Measurements from ENCODE around the gene ZNF577. TPM values are rescaled to one million over a fixed set of nuclear protein-coding genes. Genes with fewer than 3 reads are reported as not detected.

ZNF577 gene
- total and polyA plus RNA-seq, 4 donors: 5.0 to 39.2 (median 9.7) TPM

GRCh38 chr19:51901860-51902259 lies 14.1 kb upstream of the ZNF577 start:
- Histone ChIP-seq H3K36me3 (ENCODE audit: control insufficient read depth in 4 of 4, insufficient read depth in 4 of 4, low read length in 4 of 4) (peaks cover 22 to 52% (median 31%) of the 10 kb centered on the region in 4 donors), H3K4me1 (ENCODE audit: control insufficient read depth in 5 of 5, insufficient read depth in 5 of 5, low read length in 5 of 5) (peaks cover 0 to 9% (median 6%) of the 10 kb centered on the region in 5 donors), H3K4me3 (no peak overlapping the region), H3K9ac (ENCODE audit: insufficient read depth in 1 of 2, low read length in 2 of 2) (no peak overlapping the region), H3K27me3 (ENCODE audit: control insufficient read depth in 3 of 3, insufficient read depth in 3 of 3, low read length in 2 of 3) (peaks cover 0 to 2% (median 0%) of the 10 kb centered on the region in 3 donors), H3K9me3 (ENCODE audit: control insufficient read depth in 4 of 4, insufficient read depth in 3 of 4, low read length in 3 of 4) (peaks cover 0 to 36% (median 22%) of the 10 kb centered on the region in 4 donors), H3K27ac (ENCODE audit: low read depth in 1 of 2, low read length in 1 of 2) (no peak overlapping the region)
- no peak for DNase-seq
- 93 to 98% methylated on average over 4 of the region's 4 CpGs for WGBS, 2 donors
- no peak for TF ChIP-seq CTCF (IDR thresholded peaks at IDR 0.05; ENCODE audit: control extremely low read depth, extremely low read depth)
- ATAC-seq (ENCODE audit: insufficient read depth, low FRiP score): no peak

- Histone ChIP-seq H3K36me3 (ENCODE audit: control insufficient read depth in 4 of 4, insufficient read depth in 4 of 4, low read length in 4 of 4) (peaks cover 41 to 67% (median 63%) of the 10 kb centered on the region in 4 donors), H3K27ac (ENCODE audit: low read depth in 1 of 2, low read length in 1 of 2) (no peak overlapping the region), H3K4me1 (ENCODE audit: control insufficient read depth in 5 of 5, insufficient read depth in 5 of 5, low read length in 5 of 5) (peaks cover 0 to 7% (median 2%) of the 10 kb centered on the region in 5 donors), H3K9ac (ENCODE audit: insufficient read depth in 1 of 2, low read length in 2 of 2) (no peak overlapping the region), H3K9me3 (ENCODE audit: control insufficient read depth in 4 of 4, insufficient read depth in 3 of 4, low read length in 3 of 4) (peaks cover 25 to 51% (median 43%) of the 10 kb centered on the region in 4 donors), H3K27me3 (ENCODE audit: control insufficient read depth in 3 of 3, insufficient read depth in 3 of 3, low read length in 2 of 3) (no peaks in the 10 kb centered on the region), H3K4me3 (no peak overlapping the region)
- DNase-seq (no peak), ATAC-seq (ENCODE audit: insufficient read depth, low FRiP score) (no peak)
- WGBS, 2 donors: 98% methylated on average over 10 of the region's 10 CpGs
- no peak for TF ChIP-seq CTCF (IDR thresholded peaks at IDR 0.05; ENCODE audit: control extremely low read depth, extremely low read depth)
Observed at GRCh38 chr19:51891193-51891747, 3.5 kb upstream of the ZNF577 start.

GRCh38 chr19:51889934-51890333 lies 2.2 kb upstream of the ZNF577 start:
- H3K4me3 ChIP-seq: no peak overlapping the region
- ATAC-seq (ENCODE audit: insufficient read depth, low FRiP score): no peak
- no peaks in the 10 kb centered on the region for H3K27me3 ChIP-seq (ENCODE audit: control insufficient read depth in 3 of 3, insufficient read depth in 3 of 3, low read length in 2 of 3)
- TF ChIP-seq CTCF (IDR thresholded peaks at IDR 0.05; ENCODE audit: control extremely low read depth, extremely low read depth): no peak
- H3K9ac ChIP-seq (ENCODE audit: insufficient read depth in 1 of 2, low read length in 2 of 2): no peak overlapping the region
- no peak overlapping the region for H3K27ac ChIP-seq (ENCODE audit: low read depth in 1 of 2, low read length in 1 of 2)
- H3K4me1 ChIP-seq (ENCODE audit: control insufficient read depth in 5 of 5, insufficient read depth in 5 of 5, low read length in 5 of 5): peaks cover 0 to 7% (median 2%) of the 10 kb centered on the region in 5 donors
- H3K9me3 ChIP-seq (ENCODE audit: control insufficient read depth in 4 of 4, insufficient read depth in 3 of 4, low read length in 3 of 4): peaks cover 25 to 49% (median 38%) of the 10 kb centered on the region in 4 donors
- peaks cover 32 to 56% (median 53%) of the 10 kb centered on the region in 4 donors for H3K36me3 ChIP-seq (ENCODE audit: control insufficient read depth in 4 of 4, insufficient read depth in 4 of 4, low read length in 4 of 4)
- no peak for DNase-seq

DNA sequence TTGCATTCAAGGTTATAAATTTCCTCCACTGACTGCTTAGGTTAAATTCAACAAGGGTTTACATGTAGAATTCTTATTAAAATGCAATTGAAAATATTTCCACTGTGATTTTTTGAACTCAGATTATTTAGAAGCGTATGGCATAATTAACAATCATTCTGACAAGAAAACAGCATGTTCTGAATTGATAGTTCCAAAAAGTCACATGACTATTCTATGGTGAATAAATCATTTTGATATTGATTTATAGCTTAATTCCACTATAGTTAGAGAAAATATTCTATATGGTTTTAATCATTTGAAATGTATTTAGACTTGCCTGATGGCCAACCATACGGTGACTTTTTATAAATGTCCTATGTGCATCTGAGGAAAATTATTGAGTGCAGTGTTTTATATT lies 3.0 kb downstream of the ZNF577 start:
- H3K4me1 ChIP-seq (ENCODE audit: control insufficient read depth in 5 of 5, insufficient read depth in 5 of 5, low read length in 5 of 5): peaks cover 0 to 7% (median 2%) of the 10 kb centered on the region in 5 donors
- 94 to 95% methylated on average over 2 of the region's 2 CpGs for WGBS, 2 donors
- no peak overlapping the region for H3K9ac ChIP-seq (ENCODE audit: insufficient read depth in 1 of 2, low read length in 2 of 2)
- peaks cover 9 to 16% (median 14%) of the 10 kb centered on the region in 4 donors for H3K36me3 ChIP-seq (ENCODE audit: control insufficient read depth in 4 of 4, insufficient read depth in 4 of 4, low read length in 4 of 4)
- DNase-seq (no peak), ATAC-seq (ENCODE audit: insufficient read depth, low FRiP score) (no peak)
- no peak for TF ChIP-seq CTCF (IDR thresholded peaks at IDR 0.05; ENCODE audit: control extremely low read depth, extremely low read depth)
- no peaks in the 10 kb centered on the region for H3K27me3 ChIP-seq (ENCODE audit: control insufficient read depth in 3 of 3, insufficient read depth in 3 of 3, low read length in 2 of 3)
- peaks cover 4 to 34% (median 9%) of the 10 kb centered on the region in 4 donors for H3K9me3 ChIP-seq (ENCODE audit: control insufficient read depth in 4 of 4, insufficient read depth in 3 of 4, low read length in 3 of 4)
- no peak overlapping the region for H3K4me3 ChIP-seq
- no peak overlapping the region for H3K27ac ChIP-seq (ENCODE audit: low read depth in 1 of 2, low read length in 1 of 2)

Measured in lung (tissue), 12 donors.